GM23338 (cell line): ENCODE measurements around the gene FOXJ3. TPM values are rescaled to one million over a fixed set of nuclear protein-coding genes. Genes with fewer than 3 reads are reported as not detected.

Experiments used
- ATAC-seq: fragments of 200-7000 bp; cut with Tn5 transposase; 3 replicates; pipeline ENCODE4 v1.9.1; 2020
- DNase-seq: peaks from one replicate; pipeline ENCODE4 v3.0.0-alpha.2; 2015; ENCODE audit warnings: low spot score
- H2AFZ ChIP-seq: fragments of 200-600 bp; sonication (generic); 2 replicates; pipeline ENCODE4 v1.8.0; 2016; ENCODE audit warnings: antibody characterized with exemption, mild to moderate bottlenecking, moderate library complexity
- H3F3A ChIP-seq: fragments of 200-600 bp; sonication (generic); replicated peaks from 2 replicates; pipeline ENCODE4 v1.8.0; 2017; ENCODE audit warnings: antibody characterized with exemption, mixed run types, low read depth
- H3K27ac ChIP-seq: fragments of 200-600 bp; sonication (generic); 2 replicates; pipeline ENCODE4 v1.6.1; 2016; ENCODE audit warnings: low read depth
- H3K27me3 ChIP-seq: fragments of 200-600 bp; sonication (generic); 2 replicates; pipeline ENCODE4 v1.8.0; 2016; ENCODE audit warnings: mild to moderate bottlenecking, mixed run types, moderate library complexity; ENCODE audit not compliant: insufficient read depth
- H3K36me3 ChIP-seq: fragments of 200-600 bp; sonication (generic); 2 replicates; pipeline ENCODE4 v1.8.0; 2016; ENCODE audit warnings: mild to moderate bottlenecking; ENCODE audit not compliant: insufficient read depth
- H3K4me1 ChIP-seq: fragments of 200-600 bp; sonication (generic); 2 replicates; pipeline ENCODE4 v1.8.0; 2016; ENCODE audit warnings: mild to moderate bottlenecking, moderate library complexity; ENCODE audit not compliant: insufficient read depth
- H3K4me2 ChIP-seq: fragments of 200-600 bp; sonication (generic); 2 replicates; pipeline ENCODE4 v1.7.1; 2017; ENCODE audit warnings: mixed run types
- H3K4me3 ChIP-seq: fragments of 200-600 bp; sonication (generic); 2 replicates; pipeline ENCODE4 v1.6.1; 2016; ENCODE audit warnings: mixed run types
- H3K79me2 ChIP-seq: fragments of 200-600 bp; sonication (generic); replicated peaks from 2 replicates; pipeline ENCODE4 v1.8.0; 2017; ENCODE audit warnings: mild to moderate bottlenecking; ENCODE audit not compliant: insufficient read depth
- H3K9me2 ChIP-seq: fragments of 200-600 bp; sonication (generic); 2 replicates; pipeline ENCODE4 v1.8.0; 2017; ENCODE audit not compliant: insufficient read depth
- H4K20me1 ChIP-seq: fragments of 200-600 bp; sonication (generic); replicated peaks from 2 replicates; pipeline ENCODE4 v1.8.0; 2017; ENCODE audit warnings: mild to moderate bottlenecking; ENCODE audit not compliant: insufficient read depth
- H3K27ac Mint-ChIP-seq: 2 replicates; pipeline ENCODE4 v1.8.0; 2020; ENCODE audit warnings: inconsistent platforms, mild to moderate bottlenecking, moderate library complexity, mixed read lengths
- H3K27me3 Mint-ChIP-seq: 3 replicates; pipeline ENCODE4 v1.8.0; 2022; ENCODE audit warnings: low read depth, mild to moderate bottlenecking, moderate library complexity, mixed read lengths, inconsistent platforms; ENCODE audit not compliant: insufficient read depth, poor library complexity
- H3K36me3 Mint-ChIP-seq: 3 replicates; pipeline ENCODE4 v1.8.0; 2021; ENCODE audit warnings: low read depth, mild to moderate bottlenecking, inconsistent platforms, moderate library complexity, mixed read lengths
- H3K4me1 Mint-ChIP-seq: 3 replicates; pipeline ENCODE4 v1.8.0; 2020; ENCODE audit warnings: mild to moderate bottlenecking, inconsistent platforms, mixed read lengths
- H3K4me3 Mint-ChIP-seq: 3 replicates; pipeline ENCODE4 v1.8.0; 2021; ENCODE audit warnings: moderate library complexity, mild to moderate bottlenecking, inconsistent platforms, mixed read lengths
- H3K9me3 Mint-ChIP-seq: 3 replicates; pipeline ENCODE4 v1.8.0; 2020; ENCODE audit warnings: moderate library complexity, mild to moderate bottlenecking, inconsistent platforms, mixed read lengths
- CREB1 ChIP-seq: fragments of 250-450 bp; sonication (Bioruptor Pico); IDR thresholded peaks from 2 replicates; pipeline ENCODE4 v1.5.0; 2020; ENCODE audit warnings: low read depth, mild to moderate bottlenecking, moderate library complexity
- CTCF ChIP-seq, 2 experiments: fragments of 200-600 bp in 1 of 2; sonication (generic) in 1 of 2; conservative IDR thresholded peaks; 2 replicates each; pipeline versions ENCODE4 v1.5.1 to v1.6.1; 2016 to 2017; ENCODE audit warnings: antibody characterized with exemption in 2 of 2, low read depth in 2 of 2, mild to moderate bottlenecking in 2 of 2, moderate library complexity in 1 of 2
- EZH2 ChIP-seq: fragments of 200-600 bp; sonication (generic); IDR thresholded peaks from one replicate; pipeline ENCODE4 v1.8.0; 2017; ENCODE audit warnings: antibody characterized with exemption, mild to moderate bottlenecking, low read depth; ENCODE audit not compliant: unreplicated experiment
- EZH2phosphoT487 ChIP-seq: fragments of 200-600 bp; sonication (generic); IDR thresholded peaks from one replicate; pipeline ENCODE4 v1.8.1; 2018; ENCODE audit warnings: antibody characterized with exemption; ENCODE audit not compliant: unreplicated experiment
- JUNB ChIP-seq: IDR thresholded peaks from one replicate; pipeline ENCODE4 v1.6.1; 2016; ENCODE audit warnings: antibody characterized with exemption; ENCODE audit not compliant: unreplicated experiment
- NANOG ChIP-seq: IDR thresholded peaks from 2 replicates; pipeline ENCODE4 v1.6.1; 2016; ENCODE audit warnings: antibody characterized with exemption, borderline replicate concordance
- POLR2AphosphoS5 ChIP-seq: IDR thresholded peaks from 2 replicates; pipeline ENCODE4 v1.6.1; 2016; ENCODE audit warnings: antibody characterized with exemption, low read depth
- STAT1 ChIP-seq: IDR thresholded peaks from one replicate; pipeline ENCODE4 v1.6.1; 2016; ENCODE audit warnings: antibody characterized with exemption; ENCODE audit not compliant: unreplicated experiment
- ZNF114 ChIP-seq: fragments of 250-450 bp; sonication (Bioruptor Pico); IDR thresholded peaks from 2 replicates; pipeline ENCODE4 v1.5.0; 2020; ENCODE audit warnings: mild to moderate bottlenecking, moderate library complexity
- ZNF331 ChIP-seq: fragments of 250-450 bp; sonication (Bioruptor Pico); IDR thresholded peaks from 2 replicates; pipeline ENCODE4 v1.5.0; 2020; ENCODE audit warnings: low read depth, mild to moderate bottlenecking, moderate library complexity
- ZNF462 ChIP-seq: fragments of 250-450 bp; sonication (Bioruptor Pico); IDR thresholded peaks from 2 replicates; pipeline ENCODE4 v1.5.0; 2020; ENCODE audit warnings: mild to moderate bottlenecking, moderate library complexity
- polyA plus RNA-seq: library from polyadenylated mRNA; unstranded; fragments of >200 nt; fragmentation: Nextera tagmentation; extraction: Ambion mirVana; gene quantifications from 2 replicates; pipeline ENCODE4 v1.2.1, GENCODE V29; 2016
- total RNA-seq: library from RNA; depleted of rRNA; stranded (reverse); fragments of >200 nt; shearing (Covaris generic); gene quantifications from 2 replicates; pipeline ENCODE4 v1.2.3, GENCODE V29; 2014
- TF ChIP-seq, protein P1 (sequence below): IDR thresholded peaks from 2 replicates; pipeline ENCODE4 v1.6.1; 2016; ENCODE audit warnings: antibody characterized with exemption
- TF ChIP-seq, protein P2 (sequence below): IDR thresholded peaks from one replicate; pipeline ENCODE4 v1.6.1; 2018; ENCODE audit warnings: antibody characterized with exemption; ENCODE audit not compliant: unreplicated experiment

The FOXJ3 gene
- total and polyA plus RNA-seq, 2 experiments from 2014 or later = 36.6 to 53.3 TPM

DNA sequence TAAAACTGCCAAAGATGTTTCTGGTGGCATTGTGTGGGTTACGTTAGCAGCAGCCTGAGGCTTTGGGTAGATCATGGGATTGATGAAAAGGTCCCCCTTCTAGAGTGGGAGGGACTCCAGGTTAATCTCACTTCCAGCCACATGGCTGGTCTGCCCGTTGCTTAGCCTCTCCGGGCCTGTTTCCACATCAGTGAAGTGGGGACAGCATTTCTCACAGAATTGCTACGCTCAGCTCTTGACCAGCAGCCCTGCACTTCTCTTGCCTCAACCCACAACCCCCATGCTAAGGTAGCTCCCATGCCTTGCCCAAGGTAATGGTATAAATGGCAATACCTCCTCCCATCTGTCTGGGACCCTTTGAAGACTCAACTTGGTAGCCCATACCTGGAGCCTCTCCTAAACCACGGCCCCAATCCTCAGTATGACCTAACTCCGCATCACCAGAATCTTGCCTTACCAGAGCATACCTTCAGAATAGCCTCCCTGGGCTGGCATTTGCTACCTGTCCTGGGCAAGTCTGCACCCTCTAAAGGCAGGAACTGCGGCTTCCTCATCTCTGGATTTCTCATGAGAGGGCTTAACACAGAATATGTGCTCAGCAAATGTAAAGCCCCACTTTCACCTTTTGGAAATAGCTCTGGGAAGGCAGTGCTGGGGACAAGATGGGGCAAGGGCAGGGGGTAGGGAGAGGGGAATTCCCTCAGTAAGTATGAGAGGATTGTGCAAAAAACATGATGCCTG is 159.6 kb downstream of the FOXJ3 start:
- no peak overlapping the region for H3K4me3 ChIP-seq
- no peaks in the 10 kb centered on the region for H3K4me1 ChIP-seq
- H3K27ac ChIP-seq = no peak overlapping the region
- Mint-ChIP-seq H3K27me3 (peaks cover 11% of the 10 kb centered on the region), H3K36me3 (no peaks in the 10 kb centered on the region; the same call in 2 of the 3 replicates), H3K27ac (no peak overlapping the region), H3K9me3 (no peaks in the 10 kb centered on the region; the same call in 2 of the 3 replicates), H3K4me3 (no peak overlapping the region), H3K4me1 (peaks cover 10% of the 10 kb centered on the region)
- H3K4me2 ChIP-seq = no peak overlapping the region
- no peak overlapping the region for H2AFZ ChIP-seq
- no peaks in the 10 kb centered on the region for H3K9me2 ChIP-seq
- no peaks in the 10 kb centered on the region for H4K20me1 ChIP-seq
- H3F3A ChIP-seq = no peaks in the 10 kb centered on the region
- no peaks in the 10 kb centered on the region for H3K79me2 ChIP-seq
- H3K36me3 ChIP-seq = no peaks in the 10 kb centered on the region
- ATAC-seq (no peak), DNase-seq (no peak)
- TF ChIP-seq CTCF (conservative IDR thresholded peaks at IDR 0.05; ENCODE audit: low read depth in 2 of 2) (no peak), ZNF331 (CRISPR knock-in tag) (no peak), EZH2phosphoT487 (no peak), EZH2 (no peak), CREB1 (CRISPR knock-in tag) (no peak), ZNF462 (CRISPR knock-in tag) (no peak), STAT1 (no peak), POLR2AphosphoS5 (no peak), ZNF114 (CRISPR knock-in tag) (no peak), NANOG (no peak), JUNB (no peak)
- TF ChIP-seq, protein P1, sequence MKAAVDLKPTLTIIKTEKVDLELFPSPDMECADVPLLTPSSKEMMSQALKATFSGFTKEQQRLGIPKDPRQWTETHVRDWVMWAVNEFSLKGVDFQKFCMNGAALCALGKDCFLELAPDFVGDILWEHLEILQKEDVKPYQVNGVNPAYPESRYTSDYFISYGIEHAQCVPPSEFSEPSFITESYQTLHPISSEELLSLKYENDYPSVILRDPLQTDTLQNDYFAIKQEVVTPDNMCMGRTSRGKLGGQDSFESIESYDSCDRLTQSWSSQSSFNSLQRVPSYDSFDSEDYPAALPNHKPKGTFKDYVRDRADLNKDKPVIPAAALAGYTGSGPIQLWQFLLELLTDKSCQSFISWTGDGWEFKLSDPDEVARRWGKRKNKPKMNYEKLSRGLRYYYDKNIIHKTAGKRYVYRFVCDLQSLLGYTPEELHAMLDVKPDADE = no peak
- TF ChIP-seq, protein P2, sequence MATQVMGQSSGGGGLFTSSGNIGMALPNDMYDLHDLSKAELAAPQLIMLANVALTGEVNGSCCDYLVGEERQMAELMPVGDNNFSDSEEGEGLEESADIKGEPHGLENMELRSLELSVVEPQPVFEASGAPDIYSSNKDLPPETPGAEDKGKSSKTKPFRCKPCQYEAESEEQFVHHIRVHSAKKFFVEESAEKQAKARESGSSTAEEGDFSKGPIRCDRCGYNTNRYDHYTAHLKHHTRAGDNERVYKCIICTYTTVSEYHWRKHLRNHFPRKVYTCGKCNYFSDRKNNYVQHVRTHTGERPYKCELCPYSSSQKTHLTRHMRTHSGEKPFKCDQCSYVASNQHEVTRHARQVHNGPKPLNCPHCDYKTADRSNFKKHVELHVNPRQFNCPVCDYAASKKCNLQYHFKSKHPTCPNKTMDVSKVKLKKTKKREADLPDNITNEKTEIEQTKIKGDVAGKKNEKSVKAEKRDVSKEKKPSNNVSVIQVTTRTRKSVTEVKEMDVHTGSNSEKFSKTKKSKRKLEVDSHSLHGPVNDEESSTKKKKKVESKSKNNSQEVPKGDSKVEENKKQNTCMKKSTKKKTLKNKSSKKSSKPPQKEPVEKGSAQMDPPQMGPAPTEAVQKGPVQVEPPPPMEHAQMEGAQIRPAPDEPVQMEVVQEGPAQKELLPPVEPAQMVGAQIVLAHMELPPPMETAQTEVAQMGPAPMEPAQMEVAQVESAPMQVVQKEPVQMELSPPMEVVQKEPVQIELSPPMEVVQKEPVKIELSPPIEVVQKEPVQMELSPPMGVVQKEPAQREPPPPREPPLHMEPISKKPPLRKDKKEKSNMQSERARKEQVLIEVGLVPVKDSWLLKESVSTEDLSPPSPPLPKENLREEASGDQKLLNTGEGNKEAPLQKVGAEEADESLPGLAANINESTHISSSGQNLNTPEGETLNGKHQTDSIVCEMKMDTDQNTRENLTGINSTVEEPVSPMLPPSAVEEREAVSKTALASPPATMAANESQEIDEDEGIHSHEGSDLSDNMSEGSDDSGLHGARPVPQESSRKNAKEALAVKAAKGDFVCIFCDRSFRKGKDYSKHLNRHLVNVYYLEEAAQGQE = no peak
- H3K27me3 ChIP-seq = no peaks in the 10 kb centered on the region
